AG10803 (cell line): ENCODE measurements around the gene PRND.

Experiments used
- DNase-seq: peaks from one replicate; pipeline ENCODE4 v3.0.0; 2010; ENCODE audit warnings: low read depth
- H3K4me3 ChIP-seq: 2 replicates; pipeline ENCODE4 v1.5.1; 2011; ENCODE audit warnings: mild to moderate bottlenecking, low read length, control low read depth
- CTCF ChIP-seq: conservative IDR thresholded peaks from 2 replicates; pipeline ENCODE4 v1.5.1; 2011; ENCODE audit warnings: mild to moderate bottlenecking, low read length, control low read depth, inconsistent platforms

Gene PRND

GRCh38 chr20:4724459-4725262, 3.0 kb downstream of the PRND start:
- DNase-seq: no peak
- no peak overlapping the region for H3K4me3 ChIP-seq
- TF ChIP-seq CTCF: no peak

GRCh38 chr20:4725263-4725550, 3.5 kb downstream of the PRND start:
- no peak for DNase-seq
- no peak overlapping the region for H3K4me3 ChIP-seq
- TF ChIP-seq CTCF: no peak

- H3K4me3 ChIP-seq: peak overlapping the region; percentile 43
- DNase-seq: peak; percentile 70
- no peak for TF ChIP-seq CTCF
Observed at GRCh38 chr20:4726710-4727397, 5.1 kb downstream of the PRND start.

- peak; percentile 22 for DNase-seq
- TF ChIP-seq CTCF: no peak
- no peak overlapping the region for H3K4me3 ChIP-seq
Observed at GRCh38 chr20:4728120-4728760, 6.5 kb downstream of the PRND start.

GRCh38 chr20:4729265-4729664, 7.6 kb downstream of the PRND start:
- DNase-seq: no peak
- no peak overlapping the region for H3K4me3 ChIP-seq
- TF ChIP-seq CTCF: no peak

GRCh38 chr20:4730780-4731179, 9.1 kb downstream of the PRND start:
- TF ChIP-seq CTCF: no peak
- no peak overlapping the region for H3K4me3 ChIP-seq
- DNase-seq: no peak
